ENCODE measurements around the gene CCDC188. TPM values are rescaled to one million over a fixed set of nuclear protein-coding genes. Genes with fewer than 3 reads are reported as not detected.

Gene CCDC188
- total and polyA plus RNA-seq, 9 of the 15 experiments (the other 6 are each of a cell fraction or from before 2014, with no cell fraction given) = not detected

DNA sequence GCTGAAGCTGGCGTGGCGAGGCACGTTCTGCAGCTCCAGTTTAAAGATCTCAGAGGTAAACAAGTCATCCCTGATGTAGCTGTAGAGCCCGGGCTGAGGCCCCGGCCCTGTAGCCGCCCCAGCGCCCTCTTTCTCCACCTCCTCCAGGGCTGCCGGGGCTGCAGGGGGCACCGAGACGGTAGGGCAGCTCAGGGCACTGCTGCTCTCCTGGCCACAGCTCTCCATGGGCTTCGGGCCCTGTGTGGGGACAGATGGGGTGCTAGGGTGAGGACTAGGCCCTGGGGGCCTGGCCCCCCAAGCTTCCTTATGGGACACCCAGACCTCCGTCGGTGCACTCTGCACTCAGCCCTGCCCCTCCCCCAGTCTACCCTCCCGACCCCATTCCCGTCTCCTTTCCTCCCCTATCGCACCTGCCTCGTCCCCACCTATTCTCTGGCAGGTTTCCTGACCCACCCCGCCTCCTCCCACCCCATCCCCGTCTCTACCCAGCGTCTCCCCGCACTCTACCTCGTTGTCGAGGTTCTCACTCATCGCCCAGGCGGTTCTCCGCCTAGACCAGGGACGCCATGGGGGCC, 34.4 kb downstream of the CCDC188 start (continued):
- TF ChIP-seq CBX8 (IDR thresholded peaks at IDR 0.05; ENCODE audit: borderline replicate concordance, extremely low read depth, low read depth, low read length, poor library complexity, severe bottlenecking) = no peak
- no peak for TF ChIP-seq ETV6 (IDR thresholded peaks at IDR 0.05; ENCODE audit: borderline replicate concordance in 1 of 2, low read depth in 2 of 2, low read length in 1 of 2)
- TF ChIP-seq ETV6 (CRISPR knock-in tag; IDR thresholded peaks at IDR 0.05; ENCODE audit: borderline replicate concordance) = no peak
- TF ChIP-seq TAF15 (IDR thresholded peaks at IDR 0.05; ENCODE audit: low read depth, low read length) = no peak; the same call in 1 of the 2 replicates
- TF ChIP-seq, protein P1, sequence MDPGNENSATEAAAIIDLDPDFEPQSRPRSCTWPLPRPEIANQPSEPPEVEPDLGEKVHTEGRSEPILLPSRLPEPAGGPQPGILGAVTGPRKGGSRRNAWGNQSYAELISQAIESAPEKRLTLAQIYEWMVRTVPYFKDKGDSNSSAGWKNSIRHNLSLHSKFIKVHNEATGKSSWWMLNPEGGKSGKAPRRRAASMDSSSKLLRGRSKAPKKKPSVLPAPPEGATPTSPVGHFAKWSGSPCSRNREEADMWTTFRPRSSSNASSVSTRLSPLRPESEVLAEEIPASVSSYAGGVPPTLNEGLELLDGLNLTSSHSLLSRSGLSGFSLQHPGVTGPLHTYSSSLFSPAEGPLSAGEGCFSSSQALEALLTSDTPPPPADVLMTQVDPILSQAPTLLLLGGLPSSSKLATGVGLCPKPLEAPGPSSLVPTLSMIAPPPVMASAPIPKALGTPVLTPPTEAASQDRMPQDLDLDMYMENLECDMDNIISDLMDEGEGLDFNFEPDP (CRISPR knock-in tag; IDR thresholded peaks at IDR 0.05) = 0 out of 2 replicates have a peak, but pooled peaks have one; percentile 70
- TF ChIP-seq C11orf30 (IDR thresholded peaks at IDR 0.05; ENCODE audit: low read depth) = no peak
- no peak for TF ChIP-seq USF1 (CRISPR knock-in tag; IDR thresholded peaks at IDR 0.05)
- TF ChIP-seq RBM22 (IDR thresholded peaks at IDR 0.05; ENCODE audit: low read depth, low read length, poor library complexity, severe bottlenecking) = no peak
- no peak for TF ChIP-seq KLF10 (CRISPR knock-in tag; IDR thresholded peaks at IDR 0.05)
- no peak for TF ChIP-seq IFI16 (CRISPR knock-in tag; IDR thresholded peaks at IDR 0.05)
- 0 out of 2 replicates have a peak, but pooled peaks have one; percentile 2 for TF ChIP-seq HCFC1 (IDR thresholded peaks at IDR 0.05; ENCODE audit: low read depth, low read length)
- no peak for TF ChIP-seq ZNF79 (CRISPR knock-in tag; IDR thresholded peaks at IDR 0.05; ENCODE audit: low read depth)
- TF ChIP-seq PATZ1 (CRISPR knock-in tag; IDR thresholded peaks at IDR 0.05; ENCODE audit: borderline replicate concordance) = no peak
- TF ChIP-seq, protein P2, sequence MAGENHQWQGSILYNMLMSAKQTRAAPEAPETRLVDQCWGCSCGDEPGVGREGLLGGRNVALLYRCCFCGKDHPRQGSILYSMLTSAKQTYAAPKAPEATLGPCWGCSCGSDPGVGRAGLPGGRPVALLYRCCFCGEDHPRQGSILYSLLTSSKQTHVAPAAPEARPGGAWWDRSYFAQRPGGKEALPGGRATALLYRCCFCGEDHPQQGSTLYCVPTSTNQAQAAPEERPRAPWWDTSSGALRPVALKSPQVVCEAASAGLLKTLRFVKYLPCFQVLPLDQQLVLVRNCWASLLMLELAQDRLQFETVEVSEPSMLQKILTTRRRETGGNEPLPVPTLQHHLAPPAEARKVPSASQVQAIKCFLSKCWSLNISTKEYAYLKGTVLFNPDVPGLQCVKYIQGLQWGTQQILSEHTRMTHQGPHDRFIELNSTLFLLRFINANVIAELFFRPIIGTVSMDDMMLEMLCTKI (IDR thresholded peaks at IDR 0.05; ENCODE audit: partially characterized antibody) = no peak
- no peak for TF ChIP-seq ILF3 (IDR thresholded peaks at IDR 0.05; ENCODE audit: borderline replicate concordance)
- no peak for TF ChIP-seq KLF13 (tag; IDR thresholded peaks at IDR 0.05; ENCODE audit: borderline replicate concordance, low read depth)
- peak; percentile 43; the same call in 1 of the 2 replicates for TF ChIP-seq NR2F6 (CRISPR knock-in tag; IDR thresholded peaks at IDR 0.05)
- TF ChIP-seq CBFA2T3 (IDR thresholded peaks at IDR 0.05) = no peak
- 0 out of 2 replicates have a peak, but pooled peaks have one; percentile 1 for TF ChIP-seq POLR2A (conservative IDR thresholded peaks at IDR 0.05)
- TF ChIP-seq SRSF9 (IDR thresholded peaks at IDR 0.05; ENCODE audit: borderline replicate concordance, low read depth, low read length) = no peak
